Activated naive CD4-positive, alpha-beta T cell (primary cell): ENCODE data around the gene SIX5.
"Not testable (repeated sequence)": the region's sequence is repeated elsewhere in the genome, so short reads cannot be mapped to it uniquely, and the experiment has no call there.

Source experiments
- DNase-seq, 4 experiments: peaks; one replicate each; lab custom pipeline; 2025; lab: John Stamatoyannopoulos, UW

SIX5 gene

DNA sequence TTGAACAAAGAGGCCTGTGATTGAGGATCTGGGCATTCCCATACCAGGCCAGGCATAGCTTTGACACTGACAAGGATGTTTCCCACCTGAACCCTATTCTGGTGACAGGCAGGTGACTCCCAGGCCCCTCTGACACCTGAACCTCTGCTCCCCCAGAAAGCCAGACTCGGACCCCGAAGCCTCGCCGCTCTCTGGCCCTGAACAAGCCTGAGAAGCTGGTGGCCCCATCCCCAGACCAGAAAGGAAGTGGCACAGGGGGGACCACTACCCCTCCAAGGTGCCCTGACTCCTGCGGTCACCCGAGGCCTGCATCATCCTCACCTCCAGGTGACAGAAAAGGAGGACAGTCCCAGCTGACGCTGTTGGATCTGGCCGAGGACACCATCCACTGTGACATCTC, 14.7 kb downstream of the SIX5 start:
- no peak for DNase-seq

DNA sequence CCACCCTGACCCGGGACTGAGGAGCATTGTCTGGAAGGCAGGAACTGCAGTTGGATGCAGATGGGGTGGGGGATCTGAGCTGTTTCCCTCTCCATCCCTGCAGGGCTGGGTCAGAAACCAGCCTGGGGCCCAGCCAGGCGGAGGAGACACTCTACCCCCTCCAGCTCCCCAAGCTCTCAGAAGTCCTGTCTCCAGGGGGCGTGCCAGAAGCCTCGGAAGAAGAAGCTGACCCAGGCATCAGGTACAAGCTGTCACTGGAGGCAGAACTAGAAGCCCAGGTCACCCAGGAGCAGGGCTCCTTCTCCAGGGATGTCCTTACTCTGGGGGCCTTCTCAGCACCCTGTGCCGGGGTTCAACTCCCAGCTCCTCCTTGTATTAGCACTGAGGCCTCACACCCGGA, 15.5 kb downstream of the SIX5 start:
- DNase-seq, result no peak

DNA sequence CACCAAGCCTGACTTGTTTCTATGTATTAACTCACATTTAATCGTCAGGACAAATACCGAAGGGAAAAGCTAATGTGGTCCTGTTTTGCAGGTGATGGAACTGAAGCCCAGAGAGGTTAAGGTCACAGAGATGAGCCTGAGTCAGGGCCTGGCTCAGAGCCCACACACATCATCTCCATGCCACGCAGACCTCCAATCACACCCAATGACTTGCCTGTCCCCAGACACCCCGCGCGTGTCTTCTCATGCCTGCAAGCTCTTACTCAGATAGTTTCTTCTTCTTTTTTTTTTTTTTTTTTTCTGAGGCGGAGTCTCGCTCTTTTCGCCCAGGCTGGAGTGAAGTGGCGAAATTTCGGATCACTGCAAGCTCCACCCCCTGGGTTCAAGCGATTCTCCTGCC, 16.4 kb downstream of the SIX5 start:
- DNase-seq, result no peak

DNA sequence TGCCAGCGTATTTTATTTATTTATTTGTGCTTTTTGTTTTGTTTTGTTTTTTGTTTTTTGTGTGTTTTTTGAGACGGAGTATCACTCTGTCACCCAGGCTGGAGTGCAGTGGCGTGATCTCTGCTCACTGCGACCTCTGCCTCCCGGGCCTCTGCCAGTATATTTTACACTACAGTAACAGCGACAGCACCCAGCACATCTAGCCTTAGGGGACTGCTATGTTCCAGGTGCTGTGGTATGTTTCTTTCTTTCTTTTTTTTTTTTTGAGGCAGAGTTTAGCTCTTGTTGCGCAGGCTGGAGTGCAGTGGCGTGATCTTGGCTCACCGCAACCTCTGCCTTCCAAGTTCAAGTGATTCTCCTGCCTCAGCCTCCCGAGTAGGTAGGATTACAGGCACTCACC, 17.6 kb downstream of the SIX5 start:
- DNase-seq, result not testable (repeated sequence)

DNA sequence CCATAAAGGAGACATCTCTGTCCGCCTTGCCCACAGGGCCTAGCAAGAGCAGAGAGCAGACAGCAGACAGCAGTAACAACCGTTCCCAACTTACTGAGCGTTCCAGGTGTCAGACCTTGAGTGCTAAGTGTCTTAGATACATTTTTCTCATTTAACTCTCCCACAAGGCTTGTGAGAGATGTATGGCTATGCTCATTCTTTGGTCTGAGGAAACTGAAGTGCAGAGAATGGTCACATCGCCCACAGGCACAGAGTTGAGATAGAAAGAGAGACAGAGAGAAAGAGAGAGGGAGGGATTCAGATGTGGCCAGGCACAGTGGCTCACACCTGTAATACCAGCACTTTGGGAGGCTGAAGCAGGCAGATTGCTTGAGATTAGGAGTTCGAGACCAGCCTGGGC, 21.5 kb downstream of the SIX5 start:
- no peak for DNase-seq

DNA sequence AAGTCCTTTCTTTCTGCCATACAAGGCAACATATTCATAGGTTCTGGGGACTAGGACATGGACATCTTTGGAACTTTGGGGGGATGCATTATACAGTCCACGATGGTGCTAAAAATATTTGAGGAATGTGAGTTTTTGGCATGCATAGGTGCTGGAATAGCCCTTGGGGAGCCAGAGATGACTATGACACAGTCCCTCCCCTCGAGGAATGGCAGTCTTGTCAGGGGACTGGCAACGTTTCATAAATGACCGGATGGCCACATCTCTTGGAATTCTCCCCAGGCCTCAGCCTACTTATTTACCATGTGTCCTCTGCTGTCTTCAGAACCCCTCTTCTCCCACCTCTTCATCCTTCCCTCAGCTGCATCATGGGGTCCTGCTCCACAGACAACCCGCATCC, 22.2 kb downstream of the SIX5 start:
- no peak for DNase-seq

DNA sequence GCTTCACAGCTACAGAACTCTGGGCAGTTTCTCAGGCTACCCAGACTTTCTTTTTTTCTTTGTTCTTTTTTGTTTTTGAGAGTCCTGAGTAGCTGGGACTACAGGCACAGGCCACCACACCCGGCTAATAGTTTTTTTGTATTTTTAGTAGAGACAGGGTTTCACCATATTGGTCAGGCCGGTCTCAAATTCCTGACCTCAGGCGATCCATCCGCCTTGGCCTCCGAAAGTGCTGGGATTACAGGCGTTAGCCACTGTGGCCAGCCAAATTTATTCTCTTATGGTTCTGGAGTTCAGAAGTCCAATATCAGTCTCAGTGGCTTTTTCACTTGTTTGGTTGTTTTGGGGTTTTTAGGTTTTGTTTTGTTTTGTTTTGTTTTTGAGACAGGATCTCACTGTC, 23.4 kb downstream of the SIX5 start:
- no peak for DNase-seq

DNA sequence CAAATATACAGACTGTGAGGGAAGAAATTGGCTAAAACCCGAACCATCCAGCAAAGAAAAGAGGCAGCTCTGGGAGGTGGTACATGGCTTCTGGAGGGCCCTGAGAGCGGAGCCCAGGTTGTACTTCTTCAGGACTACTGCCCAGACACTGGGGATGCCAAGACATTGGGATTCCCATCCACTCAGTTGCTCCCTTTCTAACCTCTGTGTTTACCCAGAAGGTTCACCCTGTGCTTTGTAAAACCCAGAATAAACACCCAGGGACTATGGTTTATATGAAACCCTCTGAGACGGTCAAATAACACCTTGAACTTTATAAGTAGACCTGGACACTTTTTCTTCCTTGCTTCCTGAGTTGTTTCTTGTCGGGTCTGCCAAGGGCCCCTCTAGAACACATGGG, 26.1 kb downstream of the SIX5 start:
- no peak for DNase-seq

DNA sequence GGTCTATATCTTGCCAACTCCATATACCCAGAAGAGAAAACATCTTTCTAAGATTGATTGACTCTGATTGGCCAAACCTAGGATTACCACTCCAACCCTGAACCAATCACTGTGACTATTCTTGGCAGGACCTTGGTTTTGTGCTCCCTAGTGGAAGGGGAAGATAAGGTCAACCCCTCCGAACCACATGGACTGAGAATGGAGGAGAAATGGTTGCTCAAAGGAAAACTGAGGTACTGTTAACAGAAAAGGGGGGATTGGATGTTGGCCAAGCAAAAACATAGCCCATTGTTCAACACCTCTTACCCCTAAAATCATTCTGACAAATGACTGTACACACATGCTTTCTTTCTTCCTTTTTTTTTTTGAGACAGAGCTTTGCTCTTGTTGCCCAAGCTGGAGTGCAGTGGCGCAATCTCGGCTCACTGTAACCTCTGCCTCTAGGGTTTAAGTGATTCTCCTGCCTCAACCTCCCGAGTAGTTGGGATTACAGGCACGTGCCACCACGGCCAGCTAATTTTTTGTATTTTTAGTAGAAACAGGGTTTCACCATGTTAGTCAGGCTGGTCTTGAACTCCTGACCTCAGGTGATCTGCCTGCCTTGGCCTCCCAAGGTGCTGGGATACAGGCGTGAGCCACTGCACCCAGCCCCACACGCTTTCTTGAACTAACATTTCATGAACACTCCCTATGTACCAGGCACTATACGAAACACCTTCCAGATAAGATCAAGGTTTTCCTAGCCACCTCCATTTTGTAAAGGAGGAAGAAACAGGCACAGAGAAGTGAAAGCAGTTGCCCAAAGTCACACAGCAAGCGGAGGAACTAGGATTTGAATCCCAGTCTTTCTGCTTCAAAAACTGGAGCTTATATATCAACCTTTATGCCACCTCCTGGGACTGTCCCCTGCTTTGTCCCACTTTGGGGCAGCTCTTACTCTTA, 29.3 kb downstream of the SIX5 start:
- no peak for DNase-seq

DNA sequence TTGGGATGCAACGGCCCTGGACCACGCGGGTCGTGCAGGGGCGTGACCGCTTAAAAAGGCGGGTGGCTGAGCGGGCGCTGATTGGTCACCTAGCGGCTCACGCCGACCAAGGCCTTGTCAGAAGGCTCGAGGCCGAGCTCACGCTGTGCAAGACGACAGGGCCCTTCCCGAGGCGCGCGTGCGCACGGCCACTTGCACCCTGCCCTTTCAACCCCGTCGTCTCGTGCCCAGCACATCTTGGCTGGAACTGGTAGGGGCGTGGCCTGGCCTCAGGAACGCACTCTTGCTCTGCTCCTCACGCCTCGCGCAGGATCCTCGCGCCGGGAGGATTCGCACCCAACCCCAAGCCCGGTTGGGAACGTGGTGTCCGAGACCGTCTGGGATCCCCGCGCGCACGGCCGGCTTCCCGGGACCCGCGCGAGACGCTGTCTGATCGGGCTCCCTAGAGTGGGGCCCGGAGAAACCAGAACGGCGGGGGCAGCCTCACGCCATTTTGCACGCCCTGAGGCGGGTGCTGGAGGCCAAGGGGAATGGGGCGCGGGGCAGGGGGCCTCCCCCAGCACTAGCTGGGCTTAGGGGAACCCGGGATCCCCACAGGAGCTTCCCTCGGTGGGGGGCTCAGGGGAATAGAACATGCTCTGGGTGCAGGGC, 35.8 kb downstream of the SIX5 start, which contains the start of gene MEIOSIN:
MEIOSIN (plus strand) TSS at position 280 of the 651 bp plus-strand sequence. CDS start 1,938 bp downstream, outside the sequence.
- DNase-seq, result no peak

DNA sequence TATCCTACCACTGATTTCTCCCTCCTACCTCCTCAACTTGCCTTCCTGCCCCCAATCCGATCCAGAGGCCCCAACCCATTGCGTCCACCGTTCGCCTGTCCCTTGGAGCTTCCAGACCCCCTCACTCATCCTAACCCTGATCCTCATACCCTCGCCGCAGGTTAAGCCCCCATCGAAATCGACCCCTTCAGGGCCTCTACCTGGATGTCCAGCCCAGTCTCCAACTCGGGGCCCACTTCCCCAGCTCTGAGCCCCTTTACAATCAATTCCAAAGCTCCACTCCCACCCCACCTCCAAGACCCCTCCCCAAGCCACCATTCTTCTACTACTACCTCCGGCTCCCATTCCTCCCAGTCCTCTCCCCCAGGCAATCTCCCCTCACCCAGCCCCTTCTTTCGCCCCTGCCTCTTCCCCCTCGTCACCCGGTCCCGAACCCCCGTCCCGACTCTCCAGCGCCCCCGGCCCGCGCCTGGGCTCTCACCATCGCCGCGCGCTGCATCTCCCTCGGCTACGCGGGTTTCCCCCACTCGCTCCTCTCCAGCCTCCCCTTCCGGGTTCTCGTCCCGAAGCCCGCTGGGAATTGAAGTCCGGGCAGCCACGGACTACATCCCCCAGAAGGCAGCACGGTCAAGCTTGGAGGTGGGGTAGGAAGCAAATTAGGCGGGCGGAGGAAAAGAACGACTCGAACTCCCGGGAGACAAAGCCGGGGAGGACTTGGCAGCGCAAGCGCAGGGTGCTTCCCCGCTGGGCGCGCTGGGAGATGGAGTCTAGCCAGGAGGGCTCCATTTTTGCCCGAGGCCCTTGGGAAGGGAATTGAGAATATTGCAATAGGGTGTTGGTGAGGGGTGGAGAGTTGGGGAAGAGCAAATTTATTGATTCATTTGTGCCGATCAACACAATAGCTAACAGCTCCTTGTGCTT, 38.4 kb downstream of the SIX5 start, which contains the start of gene FBXO46:
FBXO46 (minus strand) TSS at position 529 of the 921 bp plus-strand sequence. CDS start 17,401 bp downstream, outside the sequence.
- peak; percentile 67 to 85 (median 78) for DNase-seq

DNA sequence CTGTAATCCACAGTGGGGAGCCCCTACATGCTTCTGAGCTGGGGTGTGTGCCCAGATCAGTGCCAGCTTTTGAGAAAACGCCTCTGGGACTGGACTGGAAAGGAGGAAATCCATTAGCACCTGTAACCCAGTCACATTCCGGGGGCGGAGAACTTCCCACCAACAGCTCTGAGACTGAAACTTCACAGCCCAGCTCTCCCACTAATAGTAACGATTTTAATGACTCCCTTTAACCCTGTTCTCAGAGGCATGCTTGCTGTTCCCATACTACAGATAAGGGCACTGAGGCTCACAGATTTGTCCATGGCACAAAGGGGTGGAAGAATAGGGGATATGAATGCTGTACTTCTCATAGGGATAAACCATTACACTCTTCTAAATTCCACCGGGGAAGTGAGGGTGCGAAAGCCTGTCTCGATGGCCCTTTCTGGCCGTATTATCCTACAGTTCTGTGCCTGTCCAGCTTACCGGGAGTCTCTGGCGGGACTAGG, 39.2 kb downstream of the SIX5 start:
- no peak for DNase-seq

DNA sequence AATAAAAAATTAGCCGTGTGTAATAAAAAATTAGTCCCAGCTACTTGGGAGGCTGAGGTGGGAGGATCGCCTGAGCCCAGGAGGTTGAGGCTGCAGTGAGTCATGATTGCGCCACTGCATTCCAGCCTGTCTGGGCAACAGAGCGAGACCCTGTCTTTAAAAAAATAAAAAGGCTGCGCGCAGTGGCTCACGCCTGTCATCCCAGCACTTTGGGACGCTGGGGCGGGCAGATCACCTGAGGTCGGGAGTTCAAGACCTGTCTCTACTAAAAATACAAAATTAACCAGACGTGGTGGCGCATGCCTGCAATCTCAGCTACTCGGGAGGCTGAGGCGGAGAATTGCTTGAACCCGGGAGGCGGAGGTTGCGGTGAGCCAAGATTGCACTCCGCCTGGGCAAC, 40.4 kb downstream of the SIX5 start:
- DNase-seq, result not testable (repeated sequence)

DNA sequence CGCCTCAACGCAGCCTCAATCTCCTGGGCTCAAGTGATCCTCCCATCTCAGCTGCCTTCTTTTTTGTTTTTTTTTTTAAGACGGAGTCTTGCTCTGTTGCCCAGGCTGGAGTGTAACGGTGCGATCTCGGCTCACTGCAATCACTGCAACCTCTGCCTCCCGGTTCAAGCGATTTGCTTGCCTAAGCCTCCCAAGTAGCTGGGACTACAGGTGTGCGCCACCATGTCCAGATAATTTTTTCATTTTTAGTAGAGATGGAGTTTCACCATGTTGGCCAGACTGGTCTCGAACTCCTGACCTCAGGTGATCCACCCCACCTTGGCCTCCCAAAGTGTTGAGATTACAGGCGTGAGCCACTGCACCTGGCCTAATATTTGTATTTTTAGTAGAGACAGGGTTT, 49.0 kb downstream of the SIX5 start:
- DNase-seq, result not testable (repeated sequence)

DNA sequence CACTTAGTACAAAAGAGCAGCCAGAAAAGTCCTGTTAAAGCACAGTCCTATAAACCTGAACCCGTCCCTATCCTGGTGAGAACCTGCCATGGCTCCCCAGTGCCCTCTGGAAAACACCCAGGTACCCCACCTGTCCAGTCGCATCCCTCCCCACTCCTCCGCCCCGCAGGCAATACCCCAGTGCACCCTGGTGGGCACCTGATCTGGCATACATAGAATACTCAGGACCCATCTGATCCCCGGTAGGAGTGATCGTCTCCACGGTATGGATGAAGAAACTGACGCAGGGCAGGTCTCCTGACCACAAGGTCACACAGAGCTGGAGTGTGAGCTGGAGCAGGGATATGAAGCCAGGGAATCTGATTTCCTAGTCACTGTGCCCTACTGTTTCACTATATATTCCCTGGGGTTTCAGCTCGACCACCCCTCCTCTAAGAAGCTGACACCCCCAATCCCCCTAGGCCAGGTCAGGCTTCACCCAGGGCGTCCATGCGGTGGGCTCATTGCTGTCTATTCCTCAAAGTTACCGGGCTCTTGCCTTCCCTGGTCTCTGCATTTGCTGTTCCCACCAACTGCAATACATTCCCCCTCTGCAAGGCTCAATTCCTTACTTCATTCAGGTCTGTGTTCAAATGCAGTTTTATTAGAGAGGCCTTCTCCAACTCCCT, 50.9 kb downstream of the SIX5 start:
- DNase-seq, result no peak

DNA sequence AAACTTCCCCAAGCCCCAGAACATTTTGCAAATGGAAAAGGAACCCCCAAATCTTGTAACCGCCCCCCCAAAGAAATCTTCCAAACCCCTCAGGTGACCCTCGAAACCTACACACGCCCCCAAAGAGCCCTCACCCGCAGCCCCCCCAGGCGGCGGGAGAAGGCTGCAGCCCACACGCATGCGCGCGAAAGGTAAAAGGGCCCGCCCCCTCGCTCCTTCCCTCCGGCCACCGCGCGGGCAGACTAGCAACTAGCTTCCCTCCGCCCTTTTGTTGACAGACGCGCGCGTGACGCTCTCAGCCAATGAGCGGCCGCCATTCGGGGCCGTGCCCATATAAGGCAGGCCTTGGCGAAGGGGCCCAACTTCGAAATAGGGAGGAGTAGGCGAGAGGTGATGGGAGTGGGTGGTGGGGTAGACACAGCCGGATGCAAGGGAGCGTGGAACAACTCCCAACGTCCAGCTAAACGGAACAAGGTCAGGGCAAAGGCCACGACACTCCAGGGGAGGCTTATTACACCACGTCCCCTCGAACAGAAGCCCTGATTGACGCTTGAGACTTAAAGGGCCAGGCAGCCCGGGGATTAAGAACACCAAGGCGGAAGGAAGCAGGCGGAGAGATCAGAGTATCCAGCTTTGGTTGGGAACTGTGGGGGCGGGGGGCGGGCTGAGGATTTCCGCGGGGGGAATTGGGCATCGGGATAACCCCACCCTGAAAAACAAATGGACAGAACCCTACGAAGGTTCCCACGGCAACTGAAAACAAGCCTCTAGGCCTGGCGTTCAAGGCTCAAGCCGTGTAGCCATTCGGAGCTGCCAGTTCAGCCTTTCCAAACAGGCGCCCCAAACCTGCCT, 51.7 kb downstream of the SIX5 start:
- DNase-seq, result peak; percentile 79 to 96 (median 86)

DNA sequence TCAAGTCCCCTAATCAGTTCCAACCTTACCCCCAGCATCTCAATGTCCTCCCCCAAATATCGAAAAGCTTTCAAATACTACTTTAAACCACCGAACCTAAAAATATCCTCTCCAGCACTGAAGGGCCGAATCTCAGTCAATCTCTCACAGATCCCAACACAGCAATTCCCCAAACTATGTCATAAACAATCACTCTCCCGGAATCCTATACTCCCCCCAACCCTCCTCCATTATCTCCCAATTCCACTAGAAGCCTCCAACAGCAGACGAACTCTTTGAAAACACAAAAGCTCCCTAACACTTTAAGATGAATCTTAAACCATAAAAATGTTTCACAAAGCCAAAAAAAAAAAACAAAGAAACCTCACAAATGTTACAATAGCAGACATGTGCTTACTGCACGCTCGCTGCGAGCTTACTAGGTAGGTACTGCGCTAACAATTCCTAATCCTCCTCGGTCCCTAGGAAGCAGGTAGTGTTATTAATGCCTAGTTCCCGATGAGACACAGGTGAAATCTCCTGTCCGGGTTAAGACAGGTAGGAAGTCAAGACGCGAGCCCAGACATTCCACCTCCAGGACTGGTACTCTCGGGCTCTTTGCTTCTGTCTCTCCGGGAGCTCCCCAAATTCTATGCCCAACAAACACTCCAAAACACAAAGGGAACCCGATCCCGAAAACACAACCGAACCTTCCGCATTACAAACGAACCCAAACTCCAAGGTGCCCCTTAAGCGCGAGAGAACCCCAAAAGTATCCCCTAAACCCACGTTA, 52.5 kb downstream of the SIX5 start:
- DNase-seq, result no peak

DNA sequence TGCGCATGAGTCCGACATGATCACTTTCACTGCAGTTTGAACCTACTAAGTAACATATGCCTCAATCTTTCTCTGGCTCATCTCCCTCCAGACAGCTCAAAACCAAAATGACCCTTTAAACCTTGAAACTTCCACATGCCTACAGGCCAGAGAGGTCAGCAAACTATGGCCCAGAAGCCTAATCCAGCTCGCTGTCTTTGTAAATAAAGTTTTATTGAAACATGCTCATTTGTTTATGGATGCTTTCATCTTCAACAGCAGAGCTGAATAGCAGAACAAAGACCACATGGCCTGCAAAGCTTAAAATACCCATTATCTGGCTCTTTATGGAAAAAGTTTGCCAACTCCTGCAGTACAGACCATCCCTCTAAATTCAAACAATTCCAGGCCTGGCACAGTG, 53.9 kb downstream of the SIX5 start:
- no peak for DNase-seq
